Endothelial cell of umbilical vein (primary cell): ENCODE measurements around the gene CD79B. TPM values are rescaled to one million over a fixed set of nuclear protein-coding genes. Genes with fewer than 3 reads are reported as not detected.

Experiments
- BruUV-seq: library from RNA; stranded (reverse); fragments of 400-500 nt; replicated peaks from 2 replicates; lab custom pipeline; 2021; lab: Mats Ljungman, UMichigan
- CTCF ChIA-PET: fragments of 300-600, 350-600 bp; sonication (Branson Sonifier 250); formaldehyde crosslinking; loops from one replicate; lab custom pipeline; 2021; ENCODE audit warnings: antibody characterized with exemption, inconsistent platforms; lab: Charles Lee
- POLR2A ChIA-PET: fragments of 300-600, 350-600 bp; sonication (Branson Sonifier 250); formaldehyde crosslinking; loops from one replicate; lab custom pipeline; 2021; ENCODE audit warnings: antibody characterized with exemption, inconsistent platforms; lab: Charles Lee
- DNase-seq: peaks from one replicate; pipeline ENCODE4 v3.0.0-alpha.2; 2011; ENCODE audit warnings: low read depth, low spot score
- FAIRE-seq: peaks from 2 replicates; lab custom pipeline; 2011; peaks lifted over from hg19 to GRCh38; lab: Jason Lieb, UNC
- H2AFZ ChIP-seq: 2 replicates; pipeline ENCODE4 v1.6.0; 2012; ENCODE audit warnings: low read depth, low read length, control low read depth, inconsistent platforms
- H3K27ac ChIP-seq: 2 replicates; pipeline ENCODE4 v1.5.1; 2011; ENCODE audit warnings: low read depth, mild to moderate bottlenecking, control low read depth, low read length, moderate library complexity; ENCODE audit not compliant: insufficient read depth
- H3K27me3 ChIP-seq, 2 experiments: 2 replicates each; pipeline versions ENCODE4 v1.6.0 to v1.6.1; 2011; ENCODE audit warnings: low read length in 2 of 2, mixed read lengths in 1 of 2; ENCODE audit not compliant: control insufficient read depth in 2 of 2, insufficient read depth in 2 of 2
- H3K36me3 ChIP-seq, 2 experiments: 2 replicates in 1 of 2; 3 replicates in 1 of 2; pipeline ENCODE4 v1.5.1; 2011; ENCODE audit warnings: low read length in 2 of 2, mild to moderate bottlenecking in 1 of 2, moderate library complexity in 1 of 2; ENCODE audit not compliant: control insufficient read depth in 2 of 2, insufficient read depth in 2 of 2; ENCODE audit errors: extremely low read depth in 1 of 2
- H3K4me1 ChIP-seq: 3 replicates; pipeline ENCODE4 v1.5.1; 2011; ENCODE audit warnings: mild to moderate bottlenecking, low read length; ENCODE audit not compliant: control insufficient read depth, insufficient read depth; ENCODE audit errors: extremely low read depth
- H3K4me2 ChIP-seq: 2 replicates; pipeline ENCODE4 v1.6.1; 2011; ENCODE audit warnings: low read length, control low read depth, mixed read lengths; ENCODE audit not compliant: insufficient read depth
- H3K4me3 ChIP-seq, 3 experiments: fragments of 200-600 bp in 1 of 3; sonication (generic), shearing (Covaris generic) in 1 of 3; replicated peaks in 1 of 3; 2 replicates each; pipeline ENCODE4 v1.5.1; 2011 to 2016; ENCODE audit warnings: control low read depth in 3 of 3, low read length in 3 of 3, mild to moderate bottlenecking in 2 of 3, inconsistent platforms in 1 of 3, low read depth in 1 of 3, moderate library complexity in 1 of 3; ENCODE audit not compliant: insufficient read depth in 1 of 3
- H3K79me2 ChIP-seq: 2 replicates; pipeline ENCODE4 v1.6.0; 2012; ENCODE audit warnings: low read length, inconsistent platforms; ENCODE audit not compliant: control insufficient read depth, insufficient read depth
- H3K9ac ChIP-seq: replicated peaks from 2 replicates; pipeline ENCODE3; 2011; ENCODE audit warnings: low read length, control low read depth; ENCODE audit not compliant: insufficient read depth; ENCODE audit errors: extremely low read depth
- H3K9me1 ChIP-seq: replicated peaks from 3 replicates; pipeline ENCODE4 v1.6.0; 2011; ENCODE audit warnings: mild to moderate bottlenecking, low read length; ENCODE audit not compliant: control insufficient read depth, insufficient read depth; ENCODE audit errors: extremely low read depth
- H3K9me3 ChIP-seq: replicated peaks from 2 replicates; pipeline ENCODE4 v1.5.1; 2012; ENCODE audit warnings: low read length, inconsistent platforms; ENCODE audit not compliant: control insufficient read depth, insufficient read depth
- H4K20me1 ChIP-seq: replicated peaks from 2 replicates; pipeline ENCODE3; 2011; ENCODE audit warnings: mild to moderate bottlenecking, low read length; ENCODE audit not compliant: control insufficient read depth, insufficient read depth; ENCODE audit errors: extremely low read depth
- EZH2 ChIP-seq: IDR thresholded peaks from 2 replicates; pipeline ENCODE4 v1.6.1; 2012; ENCODE audit warnings: borderline replicate concordance, low read depth, mild to moderate bottlenecking, moderate library complexity, low read length, inconsistent platforms; ENCODE audit not compliant: severe bottlenecking
- FOS ChIP-seq: IDR thresholded peaks from 2 replicates; pipeline ENCODE4 v1.6.1; 2011; ENCODE audit warnings: mild to moderate bottlenecking, low read length, moderate library complexity, borderline replicate concordance; ENCODE audit not compliant: insufficient read depth
- GATA2 ChIP-seq: IDR thresholded peaks from 2 replicates; pipeline ENCODE4 v1.7.0; 2011; ENCODE audit warnings: low read depth, mild to moderate bottlenecking, moderate library complexity, mixed read lengths, low read length; ENCODE audit not compliant: insufficient read length, insufficient read depth
- JUN ChIP-seq: IDR thresholded peaks from 2 replicates; pipeline ENCODE4 v1.6.1; 2011; ENCODE audit warnings: borderline replicate concordance, low read depth; ENCODE audit not compliant: insufficient read length, insufficient read depth
- MAX ChIP-seq: IDR thresholded peaks from 2 replicates; pipeline ENCODE4 v1.6.1; 2011; ENCODE audit not compliant: insufficient read depth, insufficient read length
- MYC ChIP-seq: IDR thresholded peaks from one replicate; pipeline ENCODE4 v1.6.1; 2011; ENCODE audit warnings: mild to moderate bottlenecking, low read depth, low read length
- POLR2A ChIP-seq: IDR thresholded peaks from 2 replicates; pipeline ENCODE4 v1.6.1; 2012; ENCODE audit warnings: low read depth, mild to moderate bottlenecking, control low read depth, low read length
- POLR2AphosphoS5 ChIP-seq: IDR thresholded peaks from 2 replicates; pipeline ENCODE4 v1.6.1; 2012; ENCODE audit warnings: low read depth, mild to moderate bottlenecking, control low read depth, low read length, moderate library complexity; ENCODE audit not compliant: insufficient read depth
- dilution Hi-C: fragments of 300-500 bp; cut with MboI; formaldehyde crosslinking; loops from one replicate; pipeline ENCODE4 v1.15.0; 2019; ENCODE audit warnings: low sequenced_read_pairs; ENCODE audit not compliant: extremely low pct_ligation_motif_present
- intact Hi-C: fragments of 100-400 bp; cut with micrococcal nuclease; formaldehyde crosslinking; loops from one replicate; pipeline ENCODE4 v1.10.0; 2022
- polyA plus RNA-seq, 4 experiments: library from polyadenylated mRNA; depleted of rRNA in 3 of 4; stranded (reverse) in 3 of 4; unstranded in 1 of 4; fragments of >200 nt; gene quantifications; 2 replicates each; pipeline versions ENCODE4 v1.2.1 to v1.2.3, GENCODE V29; 2011 to 2012; ENCODE audit warnings: missing spikeins in 1 of 4
- total RNA-seq: library from RNA; stranded (reverse); gene quantifications from 2 replicates; pipeline ENCODE4 v1.2.3, GENCODE V29; 2021
- TF ChIP-seq, protein P1 (sequence below), 2 donors: IDR thresholded peaks; 1 replicate in 1 of 2; 2 replicates in 1 of 2; pipeline ENCODE4 v1.5.1; 2011; ENCODE audit warnings: low read length in 2 of 2, mild to moderate bottlenecking in 2 of 2, moderate library complexity in 2 of 2, control low read depth in 1 of 2, inconsistent platforms in 1 of 2, low read depth in 1 of 2; ENCODE audit not compliant: insufficient read depth in 1 of 2; ENCODE audit errors: extremely low read depth in 1 of 2

CD79B gene
- total and polyA plus RNA-seq, 2 donors (not counting 3 experiments of a cell fraction or from before 2014, with no cell fraction given) = 2.1 to 3.9 TPM

DNA sequence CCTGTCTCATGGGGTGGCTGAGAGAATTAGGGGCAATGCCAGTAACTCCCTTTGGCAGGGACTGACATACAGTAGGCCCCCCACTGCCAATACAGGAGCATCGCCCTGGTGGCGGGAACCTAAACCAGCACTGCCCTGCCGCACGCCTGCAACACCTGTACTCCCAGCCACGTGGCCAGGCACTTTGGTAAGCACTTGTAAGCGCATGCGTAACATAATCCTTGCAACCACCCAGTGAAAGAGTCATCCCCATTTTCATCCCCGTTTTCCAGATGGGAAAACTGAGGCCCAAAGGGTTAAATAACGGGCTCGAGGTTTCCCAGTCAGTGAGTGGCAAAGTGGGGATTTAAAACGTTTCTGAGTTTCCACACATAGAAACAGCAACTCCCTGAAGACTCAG, 23.1 kb upstream of the CD79B start:
- ChIA-PET CTCF (interaction anchor here (1.3 to 7.0 kb wide), 7 partner anchors 9 to 178 kb away, joined by 3 to 50 read pairs (median 5); no protein-coding TSS in a partner anchor), POLR2A (no interaction called here)
- FAIRE-seq = no peak
- dilution Hi-C loops = no loop called here
- Histone ChIP-seq H3K9ac (no peak overlapping the region), H3K9me1 (no peaks in the 10 kb centered on the region), H3K79me2 (no peaks in the 10 kb centered on the region), H3K4me3 (no peak overlapping the region), H3K4me2 (no peak overlapping the region), H4K20me1 (no peaks in the 10 kb centered on the region), H3K27me3 (no peaks in the 10 kb centered on the region), H3K9me3 (no peaks in the 10 kb centered on the region), H3K27ac (no peak overlapping the region), H2AFZ (no peak overlapping the region), H3K36me3 (no peaks in the 10 kb centered on the region), H3K4me1 (no peaks in the 10 kb centered on the region)
- BruUV-seq = no TSS peak
- intact Hi-C loops = no loop called here
- DNase-seq = no peak
- no peak for TF ChIP-seq FOS
- no peak for TF ChIP-seq POLR2A
- TF ChIP-seq, protein P1, sequence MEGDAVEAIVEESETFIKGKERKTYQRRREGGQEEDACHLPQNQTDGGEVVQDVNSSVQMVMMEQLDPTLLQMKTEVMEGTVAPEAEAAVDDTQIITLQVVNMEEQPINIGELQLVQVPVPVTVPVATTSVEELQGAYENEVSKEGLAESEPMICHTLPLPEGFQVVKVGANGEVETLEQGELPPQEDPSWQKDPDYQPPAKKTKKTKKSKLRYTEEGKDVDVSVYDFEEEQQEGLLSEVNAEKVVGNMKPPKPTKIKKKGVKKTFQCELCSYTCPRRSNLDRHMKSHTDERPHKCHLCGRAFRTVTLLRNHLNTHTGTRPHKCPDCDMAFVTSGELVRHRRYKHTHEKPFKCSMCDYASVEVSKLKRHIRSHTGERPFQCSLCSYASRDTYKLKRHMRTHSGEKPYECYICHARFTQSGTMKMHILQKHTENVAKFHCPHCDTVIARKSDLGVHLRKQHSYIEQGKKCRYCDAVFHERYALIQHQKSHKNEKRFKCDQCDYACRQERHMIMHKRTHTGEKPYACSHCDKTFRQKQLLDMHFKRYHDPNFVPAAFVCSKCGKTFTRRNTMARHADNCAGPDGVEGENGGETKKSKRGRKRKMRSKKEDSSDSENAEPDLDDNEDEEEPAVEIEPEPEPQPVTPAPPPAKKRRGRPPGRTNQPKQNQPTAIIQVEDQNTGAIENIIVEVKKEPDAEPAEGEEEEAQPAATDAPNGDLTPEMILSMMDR (IDR thresholded peaks at IDR 0.05; ENCODE audit: extremely low read depth in 1 of 2, insufficient read depth in 1 of 2, low read depth in 1 of 2, low read length in 2 of 2) = no peak
- no peak for TF ChIP-seq MAX
- no peak for TF ChIP-seq MYC
- no peak for TF ChIP-seq POLR2AphosphoS5
- TF ChIP-seq GATA2 = no peak
- no peak for TF ChIP-seq JUN
- no peak for TF ChIP-seq EZH2
